Right lobe of liver (tissue), 6 donors: ENCODE data around the gene MYO1H. TPM values are rescaled to one million over a fixed set of nuclear protein-coding genes. Genes with fewer than 3 reads are reported as not detected.

Experiments
- ATAC-seq, 4 donors: fragments of 200-7000 bp; cut with Tn5 transposase; one replicate each; pipeline ENCODE4 v1.9.1; 2020; ENCODE audit warnings: mild to moderate bottlenecking in 4 of 4, moderate library complexity in 4 of 4
- DNase-seq, 3 donors: peaks; one replicate each; pipeline ENCODE4 v3.0.0-alpha.2; 2020
- H3K27ac ChIP-seq, 3 donors: fragments of 200-600 bp; one replicate each; pipeline ENCODE4 v1.8.0; 2022
- H3K27me3 ChIP-seq, 2 donors: fragments of 200-600 bp; one replicate each; pipeline ENCODE4 v1.8.0; 2022
- H3K36me3 ChIP-seq, 4 donors: fragments of 200-600 bp; sonication (generic) in 1 of 4; one replicate each; pipeline versions ENCODE4 v1.5.1 to v1.8.0; 2017 to 2022; ENCODE audit warnings: control low read depth in 1 of 4
- H3K4me1 ChIP-seq, 4 donors: fragments of 200-600 bp; sonication (generic) in 1 of 4; one replicate each; pipeline versions ENCODE4 v1.5.1 to v1.8.0; 2017 to 2022; ENCODE audit warnings: control low read depth in 1 of 4
- H3K4me3 ChIP-seq, 3 donors: fragments of 200-600 bp; one replicate each; pipeline ENCODE4 v1.8.0; 2022
- H3K9me3 ChIP-seq, 4 donors: fragments of 200-600 bp; sonication (generic) in 1 of 4; one replicate each; pipeline versions ENCODE4 v1.5.1 to v1.8.0; 2017 to 2022; ENCODE audit warnings: control low read depth in 1 of 4
- CTCF ChIP-seq, 4 donors: fragments of 200-600 bp in 3 of 4; fragments of 450-650 bp in 1 of 4; IDR thresholded peaks; one replicate each; pipeline versions ENCODE4 v1.5.1 to v1.8.0; 2016 to 2022; ENCODE audit warnings: antibody characterized with exemption in 4 of 4, mild to moderate bottlenecking in 2 of 4
- POLR2A ChIP-seq: fragments of 450-650 bp; IDR thresholded peaks from one replicate; pipeline ENCODE4 v1.6.1; 2017; ENCODE audit warnings: antibody characterized with exemption, mild to moderate bottlenecking
- WGBS: methylation state at CpG from one replicate; pipeline ENCODE4 v1.1.6; 2018; ENCODE audit warnings: low coverage, low lambda C conversion rate; ENCODE audit not compliant: insufficient coverage; ENCODE audit errors: missing lambda C conversion rate; 5-methylcytosine and 5-hydroxymethylcytosine counted together
- intact Hi-C, 2 donors: fragments of 100-400 bp; cut with DNase I; formaldehyde crosslinking; loops; one replicate each; pipeline versions ENCODE4 v1.11.2 to v1.14.1; 2022
- total RNA-seq, 6 experiments: library from RNA; depleted of rRNA in 2 of 6; stranded (reverse); fragments of >200 nt in 2 of 6; fragmentation: NEBNext Ultra II Directional in 3 of 6; extraction: Animal tissue kit (Norgen Biotek cat#: 25700) in 3 of 6; gene quantifications; one replicate each; pipeline versions ENCODE4 v1.1.0 to v1.2.4, GENCODE V29; 2016 to 2023
- donor health status: DM: no; HTN: yes; CAD: no.
- donor health status: DM: no; HTN: no; CAD: no.
- donor health status: DM: no; HTN: no; CAD: no.
- donor health status: DM: no; HTN: yes; CAD: no.
- donor health status: DM: no; HTN: yes; CAD: no.

The MYO1H gene
- total RNA-seq, 6 experiments from 2014 or later, result not detected

- ATAC-seq (peak in 3 of 4 donors; percentile 19 to 73 (median 59)), DNase-seq (no peak)
- Histone ChIP-seq H3K4me1 (peaks cover 0 to 10% (median 0%) of the 10 kb centered on the region in 4 donors), H3K36me3 (no peaks in the 10 kb centered on the region), H3K27ac (no peak overlapping the region), H3K9me3 (no peaks in the 10 kb centered on the region), H3K4me3 (no peak overlapping the region), H3K27me3 (no peaks in the 10 kb centered on the region)
- intact Hi-C loops, result no loop called here
- TF ChIP-seq CTCF (IDR thresholded peaks at IDR 0.05), result no peak
- no peak for TF ChIP-seq POLR2A
- WGBS, result 35% methylated on average over 5 of the region's 5 CpGs
Measured at GRCh38 chr12:109302770-109303169, 44.9 kb upstream of the MYO1H start.

- Histone ChIP-seq H3K4me3 (no peak overlapping the region), H3K27ac (no peak overlapping the region), H3K9me3 (no peaks in the 10 kb centered on the region), H3K36me3 (no peaks in the 10 kb centered on the region), H3K27me3 (no peaks in the 10 kb centered on the region), H3K4me1 (peaks cover 0 to 17% (median under 1%) of the 10 kb centered on the region in 4 donors)
- ATAC-seq, result no peak
- 60% methylated on average over 1 of the region's 8 CpGs for WGBS
- intact Hi-C loops, result no loop called here
- no peak for DNase-seq
- TF ChIP-seq CTCF (IDR thresholded peaks at IDR 0.05) (no peak), POLR2A (no peak)
Measured at GRCh38 chr12:109304485-109304884, 43.2 kb upstream of the MYO1H start.

- Histone ChIP-seq H3K4me1 (peaks cover 0 to 23% (median under 1%) of the 10 kb centered on the region in 4 donors), H3K4me3 (no peak overlapping the region), H3K36me3 (no peaks in the 10 kb centered on the region), H3K27me3 (no peaks in the 10 kb centered on the region), H3K27ac (no peak overlapping the region), H3K9me3 (no peaks in the 10 kb centered on the region)
- DNase-seq (no peak), ATAC-seq (peak in 2 of 4 donors; percentile 9 to 33)
- no peak for TF ChIP-seq POLR2A
- TF ChIP-seq CTCF (IDR thresholded peaks at IDR 0.05), result no peak
- intact Hi-C loops, result no loop called here
- 27% methylated on average over 4 of the region's 6 CpGs for WGBS
Measured at GRCh38 chr12:109305547-109305946, 42.2 kb upstream of the MYO1H start.

GRCh38 chr12:109307051-109307450 lies 40.6 kb upstream of the MYO1H start:
- ATAC-seq (peak; percentile 24 to 39 (median 32)), DNase-seq (no peak)
- no peaks in the 10 kb centered on the region for H3K36me3 ChIP-seq
- H3K4me1 ChIP-seq, result peaks cover 0 to 23% (median under 1%) of the 10 kb centered on the region in 4 donors
- intact Hi-C loops, result no loop called here
- no peak overlapping the region for H3K27ac ChIP-seq
- WGBS, result 17% methylated on average over 1 of the region's 9 CpGs
- H3K4me3 ChIP-seq, result no peak overlapping the region
- TF ChIP-seq CTCF (IDR thresholded peaks at IDR 0.05) (no peak), POLR2A (no peak)
- H3K27me3 ChIP-seq, result no peaks in the 10 kb centered on the region
- no peaks in the 10 kb centered on the region for H3K9me3 ChIP-seq
